Activated T-helper 1 cell treated with anti-CD3 and anti-CD28 coated beads, Interleukin-12 subunit alpha, Interleukin-12 subunit beta, Interleukin-2, Interleukin-4 antibody, amounts not matched to agents 30 ng/mL and 10 ng/mL and 1 ng/mL, durations not matched to agents 14 hours and 24 hours and 36 hours (primary cell): Measurements from ENCODE around the gene LRMDA. TPM values are rescaled to one million over a fixed set of nuclear protein-coding genes. Genes with fewer than 3 reads are reported as not detected.

Source experiments
- DNase-seq: peaks from one replicate; pipeline ENCODE4 v3.0.0; 2021; ENCODE audit warnings: low spot score
- H3K27ac Mint-ChIP-seq: one replicate; pipeline ENCODE4 v1.8.0; 2021; ENCODE audit warnings: mild to moderate bottlenecking, mixed read lengths
- H3K27me3 Mint-ChIP-seq: one replicate; pipeline ENCODE4 v1.8.0; 2022; ENCODE audit warnings: mild to moderate bottlenecking, moderate library complexity, mixed read lengths; ENCODE audit not compliant: insufficient read depth
- H3K36me3 Mint-ChIP-seq: one replicate; pipeline ENCODE4 v1.8.0; 2021; ENCODE audit warnings: low read depth, mixed read lengths
- H3K4me1 Mint-ChIP-seq: one replicate; pipeline ENCODE4 v1.8.0; 2021; ENCODE audit warnings: low read depth, mixed read lengths
- H3K4me3 Mint-ChIP-seq: one replicate; pipeline ENCODE4 v1.8.0; 2021; ENCODE audit warnings: mild to moderate bottlenecking, moderate library complexity, mixed read lengths
- H3K9me3 Mint-ChIP-seq: one replicate; pipeline ENCODE4 v1.8.0; 2021; ENCODE audit warnings: mixed read lengths
- intact Hi-C: fragments of 100-400 bp; cut with micrococcal nuclease; formaldehyde crosslinking; loops from one replicate; pipeline ENCODE4 v1.15.1; 2024
- total RNA-seq: library from RNA; stranded (reverse); gene quantifications from 2 replicates; pipeline ENCODE4 v1.2.3, GENCODE V29; 2022

LRMDA gene
- total RNA-seq, 1 donor from 2014 or later: not detected

DNA sequence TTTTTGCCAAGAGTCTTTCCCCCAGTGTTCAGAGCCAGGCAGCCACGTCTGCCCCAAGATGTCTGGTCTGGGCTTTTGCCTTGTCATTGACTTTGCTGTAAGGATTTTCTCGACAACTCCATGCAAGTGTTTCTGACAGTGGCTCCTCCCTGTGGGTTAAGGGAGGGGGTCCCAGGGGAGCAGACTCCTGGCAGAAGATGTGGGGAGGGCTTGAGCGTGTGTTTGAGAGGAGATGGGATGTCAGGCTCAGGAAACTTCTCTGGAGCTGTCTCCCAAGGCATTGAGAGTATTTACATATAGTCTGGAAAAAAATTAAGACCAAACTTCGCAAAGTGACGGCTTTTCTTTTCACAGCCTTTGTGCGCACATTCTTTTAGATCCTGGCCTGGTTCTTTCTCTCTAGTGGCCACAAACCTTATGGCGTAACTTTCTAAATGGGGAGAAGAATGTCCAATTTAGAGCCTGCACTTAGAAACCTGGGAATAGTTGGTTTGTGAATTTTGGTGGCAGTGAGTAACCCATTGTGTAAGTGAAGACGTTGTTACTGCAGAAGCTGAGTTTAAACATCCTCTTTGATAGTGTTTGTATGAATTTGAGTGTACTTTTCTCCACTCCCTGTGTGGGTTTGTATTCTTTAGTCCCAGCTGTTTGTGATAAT is 201.5 kb downstream of the LRMDA start:
- DNase-seq: no peak
- H3K4me1 Mint-ChIP-seq: no peaks in the 10 kb centered on the region
- no peak overlapping the region for H3K4me3 Mint-ChIP-seq
- no peaks in the 10 kb centered on the region for H3K9me3 Mint-ChIP-seq
- no peak overlapping the region for H3K27ac Mint-ChIP-seq
- peaks cover 5% of the 10 kb centered on the region for H3K27me3 Mint-ChIP-seq
- intact Hi-C loops: no loop called here
- H3K36me3 Mint-ChIP-seq: no peaks in the 10 kb centered on the region

DNA sequence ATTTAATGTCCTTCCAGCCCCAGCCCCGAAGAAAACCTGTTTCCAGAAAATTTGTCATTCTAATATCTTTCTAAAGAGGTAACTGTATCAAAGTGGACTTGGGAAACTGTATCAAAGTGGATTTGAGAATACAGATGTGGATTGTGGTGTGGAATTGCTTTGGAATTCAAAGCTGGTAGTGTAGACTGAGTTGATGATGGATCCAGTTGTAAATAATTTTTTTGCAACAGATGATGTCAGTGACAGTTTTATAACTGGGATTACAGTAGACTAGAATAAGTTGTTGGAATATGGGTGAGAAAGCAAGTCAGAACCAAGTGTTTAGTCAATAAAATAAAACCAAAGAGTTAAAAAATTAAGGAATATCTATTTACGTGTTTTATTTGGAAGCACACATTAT is 202.1 kb downstream of the LRMDA start:
- no peaks in the 10 kb centered on the region for H3K36me3 Mint-ChIP-seq
- H3K27ac Mint-ChIP-seq: no peak overlapping the region
- intact Hi-C loops: no loop called here
- no peaks in the 10 kb centered on the region for H3K9me3 Mint-ChIP-seq
- peaks cover 5% of the 10 kb centered on the region for H3K27me3 Mint-ChIP-seq
- DNase-seq: no peak
- no peaks in the 10 kb centered on the region for H3K4me1 Mint-ChIP-seq
- no peak overlapping the region for H3K4me3 Mint-ChIP-seq

DNA sequence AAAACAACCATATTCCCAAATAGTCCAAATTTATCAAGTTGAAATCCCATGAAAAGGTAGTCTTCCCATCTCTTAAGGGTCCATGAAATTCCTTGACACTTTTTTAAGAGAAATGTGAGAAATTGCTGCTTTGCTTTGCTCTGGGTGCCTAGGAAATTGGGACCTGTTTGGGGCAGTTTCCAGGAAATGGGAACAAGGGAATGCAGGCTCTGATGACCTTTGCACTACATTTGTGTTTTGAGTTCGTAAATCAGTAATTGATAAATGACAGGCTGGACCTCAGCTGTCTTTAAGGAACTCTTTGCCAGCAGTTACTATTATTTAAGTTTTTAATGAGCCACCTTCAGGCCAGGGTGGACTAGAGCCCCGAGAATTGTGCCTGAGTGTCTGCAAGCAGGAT is 203.5 kb downstream of the LRMDA start:
- Mint-ChIP-seq H3K4me3 (no peak overlapping the region), H3K36me3 (no peaks in the 10 kb centered on the region), H3K9me3 (no peaks in the 10 kb centered on the region), H3K27me3 (peaks cover 12% of the 10 kb centered on the region), H3K27ac (no peak overlapping the region), H3K4me1 (no peaks in the 10 kb centered on the region)
- DNase-seq: no peak
- intact Hi-C loops: no loop called here

DNA sequence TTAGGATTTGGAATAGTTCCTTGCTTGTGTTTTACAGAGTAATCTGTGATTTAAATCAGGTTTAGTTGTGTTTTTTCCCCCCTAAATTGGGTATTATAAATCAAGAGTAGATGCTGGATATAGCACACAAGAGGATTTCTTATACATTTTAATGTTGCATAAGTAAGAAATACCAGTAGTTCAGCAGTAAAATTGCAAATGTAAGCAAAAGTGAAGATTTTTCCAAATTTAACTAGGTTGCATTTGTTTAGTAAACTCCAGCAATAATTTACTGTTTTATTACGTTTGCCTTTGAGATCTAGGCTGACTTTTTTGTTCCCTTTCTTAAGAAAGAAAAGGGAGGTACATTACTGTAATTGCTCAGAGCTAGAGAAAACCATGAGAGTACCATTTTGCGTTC is 207.3 kb downstream of the LRMDA start:
- no peaks in the 10 kb centered on the region for H3K4me1 Mint-ChIP-seq
- no peaks in the 10 kb centered on the region for H3K36me3 Mint-ChIP-seq
- no peaks in the 10 kb centered on the region for H3K9me3 Mint-ChIP-seq
- intact Hi-C loops: no loop called here
- H3K27ac Mint-ChIP-seq: no peak overlapping the region
- no peak overlapping the region for H3K4me3 Mint-ChIP-seq
- DNase-seq: no peak
- peaks cover 10% of the 10 kb centered on the region for H3K27me3 Mint-ChIP-seq

DNA sequence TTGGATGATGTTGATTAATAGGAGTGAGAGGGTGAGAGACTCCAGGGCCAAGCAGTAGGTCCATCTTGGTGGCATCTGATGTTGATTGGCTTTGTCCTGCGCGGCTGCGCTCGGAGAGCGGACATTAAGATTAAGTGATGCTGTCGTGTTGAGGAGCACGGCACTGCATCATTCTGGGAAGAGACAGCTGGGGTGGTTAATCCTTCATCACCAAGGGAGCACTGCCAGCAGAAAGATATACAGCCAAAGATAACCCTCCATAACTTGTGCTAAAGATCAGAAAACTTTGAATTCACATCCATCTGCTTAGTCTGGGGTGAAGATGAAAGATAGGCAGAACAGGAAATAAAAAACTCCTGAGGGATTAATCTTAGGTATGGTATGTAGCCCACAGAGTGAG is 208.3 kb downstream of the LRMDA start:
- Mint-ChIP-seq H3K36me3 (no peaks in the 10 kb centered on the region), H3K27me3 (peaks cover 8% of the 10 kb centered on the region), H3K9me3 (no peaks in the 10 kb centered on the region), H3K4me3 (no peak overlapping the region), H3K4me1 (no peaks in the 10 kb centered on the region), H3K27ac (no peak overlapping the region)
- DNase-seq: no peak
- intact Hi-C loops: no loop called here

DNA sequence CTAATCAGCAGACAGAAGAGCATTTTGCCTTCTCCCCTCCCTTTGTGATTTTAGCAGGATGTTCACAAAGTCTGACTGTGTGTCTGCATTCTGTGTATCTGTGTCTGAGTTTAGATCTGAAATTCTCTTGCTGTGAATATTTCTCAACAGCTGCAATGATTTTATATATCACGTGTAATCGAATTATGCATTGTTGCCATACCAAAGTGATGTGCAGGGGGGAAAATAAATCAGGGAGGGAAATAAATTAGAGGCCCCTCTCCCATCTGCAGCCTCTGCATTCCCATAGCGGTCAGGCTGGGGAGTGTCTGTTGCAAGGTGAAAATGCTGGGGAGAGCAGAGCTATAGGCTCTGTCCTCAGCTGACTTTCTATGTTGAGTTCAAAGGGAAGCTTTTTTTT is 209.0 kb downstream of the LRMDA start:
- H3K4me1 Mint-ChIP-seq: no peaks in the 10 kb centered on the region

DNA sequence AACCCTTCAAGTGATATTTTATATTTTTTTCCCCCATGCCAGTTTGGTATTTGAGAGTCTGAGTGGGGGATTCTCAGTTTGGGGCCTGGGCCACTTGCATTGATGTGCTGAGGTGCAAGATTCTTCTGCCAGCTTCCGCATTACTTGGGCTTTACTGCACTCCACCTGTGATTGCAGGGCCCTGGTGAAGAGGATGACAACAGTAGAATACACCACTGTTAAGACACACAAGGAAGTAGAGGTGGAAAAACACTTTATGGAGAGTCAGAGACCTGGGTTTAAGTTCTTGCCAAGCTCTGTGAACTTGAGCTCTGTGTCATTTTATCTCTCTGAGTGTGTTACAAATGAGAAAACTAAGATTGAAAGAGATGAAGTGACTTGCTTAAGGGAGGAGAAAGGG is 209.4 kb downstream of the LRMDA start:
- no peaks in the 10 kb centered on the region for H3K4me1 Mint-ChIP-seq
- H3K27ac Mint-ChIP-seq: no peak overlapping the region
- DNase-seq: no peak
- no peak overlapping the region for H3K4me3 Mint-ChIP-seq
- no peaks in the 10 kb centered on the region for H3K9me3 Mint-ChIP-seq
- no peaks in the 10 kb centered on the region for H3K36me3 Mint-ChIP-seq
- intact Hi-C loops: no loop called here
- peaks cover 8% of the 10 kb centered on the region for H3K27me3 Mint-ChIP-seq

More for the DNA sequence above, 209.0 kb downstream of the LRMDA start:
- intact Hi-C loops: no loop called here
- Mint-ChIP-seq H3K36me3 (no peaks in the 10 kb centered on the region), H3K27me3 (peaks cover 8% of the 10 kb centered on the region), H3K9me3 (no peaks in the 10 kb centered on the region), H3K4me3 (no peak overlapping the region), H3K27ac (no peak overlapping the region)
- DNase-seq: no peak

DNA sequence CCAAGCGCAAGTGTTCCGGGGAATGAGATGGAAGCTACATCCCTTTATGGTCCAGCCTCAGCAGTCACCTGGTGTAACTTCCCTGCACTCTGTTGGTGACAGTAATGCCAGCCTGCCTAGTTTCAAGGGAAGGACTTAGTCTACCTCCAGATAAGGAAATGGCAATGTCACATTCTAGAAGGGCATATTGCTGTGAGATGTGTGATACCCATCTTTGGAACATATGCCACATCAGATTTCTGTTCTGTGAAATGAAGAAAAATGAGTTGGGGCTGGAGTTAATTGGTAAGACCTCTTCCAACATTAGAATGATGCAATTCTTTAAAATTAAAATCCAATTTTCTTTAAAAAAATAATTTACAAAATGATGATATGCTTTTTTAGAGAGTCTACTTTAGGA is 212.0 kb downstream of the LRMDA start:
- intact Hi-C loops: no loop called here
- H3K27me3 Mint-ChIP-seq: peaks cover 8% of the 10 kb centered on the region
- no peaks in the 10 kb centered on the region for H3K4me1 Mint-ChIP-seq
- H3K4me3 Mint-ChIP-seq: no peak overlapping the region
- DNase-seq: no peak
- no peak overlapping the region for H3K27ac Mint-ChIP-seq
- H3K9me3 Mint-ChIP-seq: no peaks in the 10 kb centered on the region
- no peaks in the 10 kb centered on the region for H3K36me3 Mint-ChIP-seq

DNA sequence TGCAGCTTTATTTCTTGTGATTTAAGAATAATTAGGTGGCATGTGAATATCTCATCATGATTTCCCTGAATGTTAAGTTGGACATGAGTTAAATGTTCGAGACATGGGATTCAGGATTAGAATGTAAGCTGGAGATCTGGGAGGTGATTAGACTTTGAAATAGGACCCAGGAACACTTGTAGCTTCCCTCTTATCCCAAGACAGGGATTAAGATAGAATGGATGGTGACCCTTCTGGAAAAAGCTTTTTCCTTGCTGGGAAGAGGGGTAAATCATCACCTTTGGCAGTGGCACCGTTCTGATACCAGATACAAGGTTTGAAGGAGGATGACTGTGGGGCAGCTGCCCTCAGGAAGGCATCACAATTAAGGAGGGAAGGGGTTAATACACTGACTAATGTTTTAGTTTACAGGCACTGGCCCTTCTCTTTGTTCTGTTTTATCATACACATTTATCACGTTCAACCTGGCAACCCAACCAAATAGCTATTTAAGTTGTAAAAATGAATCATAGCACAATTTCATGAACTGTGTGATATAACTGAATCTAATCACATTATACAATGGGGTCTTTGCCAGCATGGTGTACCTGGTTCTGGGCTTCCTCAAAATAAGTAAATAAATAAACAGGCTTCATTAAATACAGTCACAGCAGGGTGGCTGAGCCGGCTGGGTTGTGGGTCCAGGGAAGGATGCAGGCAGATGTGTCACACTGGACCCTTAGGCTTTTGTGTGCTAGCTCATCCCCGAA is 212.7 kb downstream of the LRMDA start:
- Mint-ChIP-seq H3K4me1 (no peaks in the 10 kb centered on the region), H3K9me3 (no peaks in the 10 kb centered on the region), H3K4me3 (no peak overlapping the region), H3K27ac (no peak overlapping the region), H3K36me3 (no peaks in the 10 kb centered on the region), H3K27me3 (peaks cover 8% of the 10 kb centered on the region)
- intact Hi-C loops: no loop called here
- DNase-seq: no peak

DNA sequence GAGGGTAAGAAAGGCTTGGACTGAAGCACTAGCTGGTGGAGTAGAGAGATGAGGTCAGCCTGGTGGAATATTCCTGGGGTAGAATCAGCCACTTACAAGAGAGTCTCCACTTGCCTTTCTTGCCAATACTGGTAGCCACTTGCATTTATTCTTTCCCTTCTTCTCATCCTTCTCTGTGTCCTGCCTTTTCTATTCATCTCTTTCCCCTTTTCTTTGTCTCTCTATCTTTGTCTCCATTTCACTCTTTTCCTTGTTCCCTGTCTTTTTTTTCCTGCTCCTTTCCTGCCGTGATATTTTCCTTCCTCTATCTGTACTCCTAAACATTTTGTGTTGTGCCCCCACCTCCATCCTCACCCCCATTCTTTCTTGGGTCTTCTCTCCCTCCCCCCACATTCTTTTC is 214.3 kb downstream of the LRMDA start:
- no peak for DNase-seq
- intact Hi-C loops: no loop called here
- Mint-ChIP-seq H3K36me3 (no peaks in the 10 kb centered on the region), H3K4me3 (no peak overlapping the region), H3K4me1 (no peaks in the 10 kb centered on the region), H3K27ac (no peak overlapping the region), H3K27me3 (peaks cover 2% of the 10 kb centered on the region), H3K9me3 (no peaks in the 10 kb centered on the region)

DNA sequence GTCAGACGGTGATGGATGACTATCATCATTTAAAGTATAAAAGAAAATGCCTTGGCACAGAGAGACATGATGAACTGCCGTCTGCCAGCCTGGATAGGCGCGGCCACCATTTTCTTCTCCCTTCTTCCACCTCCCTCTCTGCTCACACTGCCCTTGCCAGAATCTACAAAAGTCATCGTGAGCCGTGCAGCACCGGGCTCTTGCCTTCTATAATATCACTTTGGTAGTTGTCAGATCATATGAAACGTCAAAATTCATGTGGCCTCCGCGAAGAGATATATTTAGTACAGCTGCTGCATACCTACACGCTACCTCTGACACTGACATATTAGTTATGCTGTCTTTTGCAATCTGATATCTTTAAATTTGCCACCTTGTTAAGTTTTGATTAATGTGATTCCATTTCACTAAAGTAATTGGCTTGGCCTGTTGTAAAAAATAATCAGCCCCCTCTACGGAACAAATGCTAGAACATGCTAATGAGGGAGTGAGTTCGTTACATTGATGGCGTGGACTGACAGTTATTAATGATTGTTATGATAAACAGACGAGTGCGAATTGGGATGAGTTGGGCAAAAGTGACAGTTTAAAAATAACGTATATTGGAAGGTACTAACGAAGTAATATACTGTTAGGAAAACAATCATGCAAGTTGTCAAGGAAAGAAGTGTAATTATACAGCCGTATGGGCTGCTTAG is 214.9 kb downstream of the LRMDA start:
- Mint-ChIP-seq H3K4me1 (no peaks in the 10 kb centered on the region), H3K9me3 (no peaks in the 10 kb centered on the region), H3K27ac (no peak overlapping the region), H3K27me3 (peaks cover 2% of the 10 kb centered on the region), H3K4me3 (no peak overlapping the region), H3K36me3 (no peaks in the 10 kb centered on the region)
- intact Hi-C loops: no loop called here
- DNase-seq: no peak

DNA sequence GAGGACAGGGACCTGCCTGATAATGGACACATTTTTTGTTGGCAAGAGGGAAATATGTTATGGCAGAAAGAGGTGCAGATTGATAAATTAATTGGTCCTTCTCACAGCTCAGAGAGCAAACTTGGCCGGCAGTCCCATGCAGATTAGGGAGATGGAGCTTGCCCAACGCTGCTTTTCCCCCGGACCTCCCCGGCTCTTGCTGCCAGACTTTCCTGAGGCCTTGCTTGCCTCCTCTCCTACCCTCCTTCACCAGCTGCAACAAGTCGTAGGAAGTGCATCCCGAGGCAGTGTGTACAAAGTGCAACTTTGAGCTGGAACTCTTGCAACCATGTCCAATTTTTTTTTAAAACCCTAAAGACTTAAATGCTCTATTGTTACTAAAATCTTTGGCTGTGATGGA is 215.5 kb downstream of the LRMDA start:
- H3K36me3 Mint-ChIP-seq: no peaks in the 10 kb centered on the region
- no peaks in the 10 kb centered on the region for H3K4me1 Mint-ChIP-seq
- H3K9me3 Mint-ChIP-seq: no peaks in the 10 kb centered on the region
- no peak overlapping the region for H3K27ac Mint-ChIP-seq
- intact Hi-C loops: no loop called here
- no peak overlapping the region for H3K4me3 Mint-ChIP-seq
- H3K27me3 Mint-ChIP-seq: peaks cover 2% of the 10 kb centered on the region
- no peak for DNase-seq

DNA sequence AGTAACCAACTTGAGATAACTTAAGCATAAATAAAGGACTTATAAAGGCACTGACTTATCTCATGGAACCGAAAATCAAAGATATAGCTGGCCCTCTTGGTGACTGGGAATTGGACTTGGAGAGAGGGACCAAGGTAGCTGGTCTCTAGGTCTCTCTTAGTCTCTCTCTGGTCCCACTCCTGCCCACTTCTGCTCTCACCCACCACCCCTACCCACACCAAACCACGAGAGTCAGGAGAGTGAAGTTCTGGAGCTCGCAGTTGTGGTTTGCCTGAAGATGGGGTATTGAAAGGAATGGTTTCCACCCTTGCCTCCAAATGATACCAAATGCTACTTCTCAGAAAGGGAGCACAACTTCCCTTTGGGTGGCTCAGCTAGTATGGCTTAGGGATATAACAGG is 216.3 kb downstream of the LRMDA start:
- no peak for DNase-seq
- peaks cover 2% of the 10 kb centered on the region for H3K27me3 Mint-ChIP-seq
- intact Hi-C loops: no loop called here
- H3K4me1 Mint-ChIP-seq: no peaks in the 10 kb centered on the region
- no peaks in the 10 kb centered on the region for H3K36me3 Mint-ChIP-seq
- H3K9me3 Mint-ChIP-seq: no peaks in the 10 kb centered on the region
- no peak overlapping the region for H3K27ac Mint-ChIP-seq
- H3K4me3 Mint-ChIP-seq: no peak overlapping the region
